ENCODE data around the gene RASL10B.

- TF ChIP-seq CTCF (conservative IDR thresholded peaks at IDR 0.05 in 1 of 2, IDR thresholded peaks at IDR 0.05 in 1 of 2; ENCODE audit: extremely low read depth in 1 of 2, insufficient read depth in 1 of 2, low read depth in 1 of 2, low read length in 2 of 2) (no peak), EZH2 (IDR thresholded peaks at IDR 0.05; ENCODE audit: borderline replicate concordance, low read length) (no peak)
Measured at GRCh38 chr17:35692512-35693210, 38.8 kb upstream of the RASL10B start.

All from mammary epithelial cell (primary cell).